Naive thymus-derived CD4-positive, alpha-beta T cell (primary cell): ENCODE results near the gene CYP39A1. TPM values are rescaled to one million over a fixed set of nuclear protein-coding genes. Genes with fewer than 3 reads are reported as not detected.

Source experiments
- ATAC-seq: fragments of 150-1000 bp; cut with Tn5 transposase; 2 replicates; pipeline ENCODE4 v1.10.0; 2021; ENCODE audit warnings: mild to moderate bottlenecking, moderate library complexity
- CTCF ChIA-PET: fragments of 350-600 bp; sonication (Branson Sonifier 250); formaldehyde crosslinking; loops from one replicate; lab custom pipeline; 2021; ENCODE audit warnings: antibody characterized with exemption; lab: Charles Lee
- POLR2A ChIA-PET: fragments of 350-600 bp; sonication (Branson Sonifier 250); formaldehyde crosslinking; loops from one replicate; lab custom pipeline; 2021; ENCODE audit warnings: antibody characterized with exemption, inconsistent platforms; lab: Charles Lee
- DNase-seq, 9 donors: peaks; one replicate each; pipeline versions ENCODE4 v3.0.0 to v3.0.0-alpha.2; 2020 to 2022; ENCODE audit warnings: mixed read lengths in 1 of 9
- H3K27ac ChIP-seq: one replicate; pipeline ENCODE4 v1.7.0; 2013; ENCODE audit warnings: mild to moderate bottlenecking, low read depth, low read length, moderate library complexity
- H3K27me3 ChIP-seq, 2 donors: one replicate each; pipeline ENCODE4 v1.7.0; 2013; ENCODE audit warnings: low read length in 2 of 2, mild to moderate bottlenecking in 2 of 2, moderate library complexity in 2 of 2; ENCODE audit not compliant: control insufficient read depth in 2 of 2, insufficient read depth in 2 of 2
- H3K36me3 ChIP-seq, 3 experiments: 1 replicate in 2 of 3; 2 replicates in 1 of 3; pipeline ENCODE4 v1.7.0; 2013; ENCODE audit warnings: low read length in 3 of 3, mild to moderate bottlenecking in 3 of 3, moderate library complexity in 1 of 3; ENCODE audit not compliant: insufficient read depth in 3 of 3, control insufficient read depth in 2 of 3
- H3K4me1 ChIP-seq, 2 donors: one replicate each; pipeline ENCODE4 v1.7.0; 2013; ENCODE audit warnings: low read length in 2 of 2, mild to moderate bottlenecking in 2 of 2, moderate library complexity in 1 of 2; ENCODE audit not compliant: control insufficient read depth in 2 of 2, insufficient read depth in 2 of 2
- H3K4me3 ChIP-seq: 2 replicates; pipeline ENCODE4 v1.7.0; 2013; ENCODE audit warnings: mild to moderate bottlenecking, low read length
- H3K9me3 ChIP-seq, 3 experiments: 1 replicate in 2 of 3; 2 replicates in 1 of 3; pipeline ENCODE4 v1.7.0; 2013; ENCODE audit warnings: low read length in 3 of 3; ENCODE audit not compliant: control insufficient read depth in 2 of 3
- H3K27ac Mint-ChIP-seq, 9 donors: one replicate each; pipeline ENCODE4 v1.8.0; 2020 to 2022; ENCODE audit warnings: mixed read lengths in 9 of 9, mild to moderate bottlenecking in 8 of 9, moderate library complexity in 5 of 9, inconsistent platforms in 2 of 9
- H3K27me3 Mint-ChIP-seq, 5 donors: one replicate each; pipeline ENCODE4 v1.8.0; 2021 to 2022; ENCODE audit warnings: mixed read lengths in 5 of 5, mild to moderate bottlenecking in 1 of 5
- H3K36me3 Mint-ChIP-seq, 5 donors: one replicate each; pipeline ENCODE4 v1.8.0; 2020 to 2022; ENCODE audit warnings: mixed read lengths in 5 of 5, mild to moderate bottlenecking in 3 of 5, inconsistent platforms in 1 of 5
- H3K4me1 Mint-ChIP-seq, 7 donors: one replicate each; pipeline ENCODE4 v1.8.0; 2020 to 2022; ENCODE audit warnings: mixed read lengths in 7 of 7, mild to moderate bottlenecking in 3 of 7, inconsistent platforms in 1 of 7
- H3K4me3 Mint-ChIP-seq, 10 donors: one replicate each; pipeline ENCODE4 v1.8.0; 2020 to 2022; ENCODE audit warnings: mild to moderate bottlenecking in 10 of 10, mixed read lengths in 10 of 10, moderate library complexity in 6 of 10, inconsistent platforms in 2 of 10
- H3K9me3 Mint-ChIP-seq, 11 donors: one replicate each; pipeline ENCODE4 v1.8.0; 2020 to 2022; ENCODE audit warnings: mixed read lengths in 11 of 11, mild to moderate bottlenecking in 4 of 11, inconsistent platforms in 1 of 11, moderate library complexity in 1 of 11
- intact Hi-C, 2 donors: fragments of 100-400 bp; cut with micrococcal nuclease; formaldehyde crosslinking; loops; one replicate each; pipeline ENCODE4 v1.15.1; 2023
- polyA plus RNA-seq, 2 donors: library from polyadenylated mRNA; unstranded; fragments of 300-500 nt; fragmentation: Illumina TruSeq; gene quantifications; one replicate each; pipeline ENCODE4 v1.2.3, GENCODE V29; 2021
- total RNA-seq, 6 experiments: library from RNA in 5 of 6; stranded (reverse) in 5 of 6; gene quantifications; 1 replicate in 5 of 6; 2 replicates in 1 of 6; pipeline ENCODE4 v1.2.3 and lab custom pipeline; 2021 to 2026

Gene CYP39A1
- total and polyA plus RNA-seq, 7 experiments from 2014 or later: not detected

DNA sequence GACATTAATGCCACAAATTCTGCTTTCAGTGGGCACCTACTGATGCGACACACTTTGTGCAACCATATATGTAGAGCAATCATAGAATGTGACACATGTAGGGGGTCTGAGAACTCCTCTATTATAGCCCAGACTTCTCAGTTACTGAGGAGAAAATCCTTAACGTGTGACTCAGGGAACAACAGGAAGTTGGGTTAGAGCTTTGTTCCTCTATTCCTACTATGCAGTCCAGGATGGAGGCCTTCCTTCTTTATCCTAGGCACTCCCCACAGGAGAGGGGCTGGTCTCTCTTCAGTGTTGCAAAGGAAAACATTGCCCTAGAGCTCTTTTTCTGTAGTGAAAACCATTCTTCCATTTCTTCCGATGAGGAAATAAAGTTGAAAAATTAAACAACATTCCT is 121.7 kb downstream of the CYP39A1 start:
- ChIA-PET POLR2A (no interaction called here), CTCF (no interaction called here)
- ATAC-seq (no peak), DNase-seq (no peak)
- Mint-ChIP-seq H3K9me3 (peaks cover 0 to 13% (median 0%) of the 10 kb centered on the region in 11 donors), H3K27me3 (peaks cover 6 to 31% (median 20%) of the 10 kb centered on the region in 5 donors), H3K4me3 (no peak overlapping the region), H3K4me1 (no peaks in the 10 kb centered on the region), H3K27ac (no peak overlapping the region), H3K36me3 (no peaks in the 10 kb centered on the region)
- no peaks in the 10 kb centered on the region for H3K36me3 ChIP-seq
- intact Hi-C loops: no loop called here
- no peaks in the 10 kb centered on the region for H3K27me3 ChIP-seq
- H3K27ac ChIP-seq: no peak overlapping the region
- no peaks in the 10 kb centered on the region for H3K4me1 ChIP-seq
- no peak overlapping the region for H3K4me3 ChIP-seq
- no peaks in the 10 kb centered on the region for H3K9me3 ChIP-seq

DNA sequence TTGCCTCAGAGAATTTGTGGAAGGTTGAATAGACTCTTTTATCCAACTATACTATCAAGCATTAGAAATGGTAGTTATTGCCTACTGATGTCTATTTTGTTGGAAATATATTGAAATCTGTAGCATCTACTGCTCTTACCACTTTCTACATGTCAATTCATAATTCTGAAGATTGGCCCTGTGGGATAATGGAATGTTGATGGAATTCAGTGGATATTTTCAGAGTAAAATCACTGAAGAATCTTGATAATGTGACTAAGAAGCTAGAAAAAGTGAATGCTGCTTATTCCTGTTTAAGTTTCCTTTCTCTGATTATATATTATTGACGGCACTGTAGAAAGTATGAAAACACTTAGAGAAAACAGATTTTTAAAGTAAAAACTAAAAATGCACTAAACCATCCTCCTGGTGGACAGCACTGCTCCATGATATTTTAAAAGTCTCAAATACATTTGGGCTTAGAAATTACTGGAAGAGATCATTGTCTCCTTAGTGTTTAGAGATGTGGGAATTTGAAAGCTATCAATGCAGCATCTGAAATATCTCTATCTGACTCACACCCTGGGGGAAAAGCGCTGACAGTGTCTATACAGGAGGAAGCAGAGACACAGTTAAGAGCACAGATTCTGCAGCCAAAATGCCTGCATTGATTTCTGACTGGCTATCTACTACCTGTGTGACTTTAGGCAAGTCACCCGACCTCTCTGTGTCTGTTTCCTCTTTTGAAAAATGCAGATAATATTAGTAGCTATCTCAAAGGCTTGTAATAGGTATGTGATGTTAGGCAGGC is 123.5 kb downstream of the CYP39A1 start:
- ATAC-seq: no peak
- intact Hi-C loops: no loop called here

DNA sequence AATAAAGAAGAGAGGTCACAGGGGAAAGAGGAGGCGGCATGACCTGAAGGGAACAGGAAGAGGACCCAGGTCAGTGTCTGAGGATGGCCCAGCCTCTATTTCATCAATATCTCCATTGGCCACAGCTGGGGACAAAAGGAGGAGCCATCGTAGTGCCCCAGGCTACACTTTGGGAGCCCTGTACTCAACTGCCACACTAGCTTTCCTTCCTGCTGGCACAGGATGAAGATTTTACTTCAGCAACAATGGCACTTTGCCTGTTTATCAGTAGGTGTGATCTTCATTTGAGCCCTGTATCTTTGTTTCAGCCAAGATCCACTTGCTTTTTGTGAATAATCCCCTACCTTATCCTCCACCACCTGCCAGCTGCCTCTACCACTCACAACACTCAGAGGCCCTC is 126.0 kb downstream of the CYP39A1 start:
- intact Hi-C loops: no loop called here
- H3K4me3 Mint-ChIP-seq: no peak overlapping the region
- H3K9me3 Mint-ChIP-seq: peaks cover 0 to 1% (median 0%) of the 10 kb centered on the region in 11 donors
- POLR2A ChIA-PET: no interaction called here
- Histone ChIP-seq H3K4me3 (no peak overlapping the region), H3K4me1 (no peaks in the 10 kb centered on the region), H3K36me3 (no peaks in the 10 kb centered on the region), H3K27ac (no peak overlapping the region), H3K9me3 (no peaks in the 10 kb centered on the region), H3K27me3 (peaks cover 0 to 3% of the 10 kb centered on the region in 2 donors)
- CTCF ChIA-PET: no interaction called here
- peaks cover 0 to 1% (median 0%) of the 10 kb centered on the region in 7 donors for H3K4me1 Mint-ChIP-seq
- no peaks in the 10 kb centered on the region for H3K36me3 Mint-ChIP-seq
- H3K27ac Mint-ChIP-seq: no peak overlapping the region
- H3K27me3 Mint-ChIP-seq: peaks cover 12 to 32% (median 26%) of the 10 kb centered on the region in 5 donors
- ATAC-seq (no peak), DNase-seq (no peak)

More for the DNA sequence above, 123.5 kb downstream of the CYP39A1 start:
- peaks cover 0 to 1% (median 0%) of the 10 kb centered on the region in 7 donors for H3K4me1 Mint-ChIP-seq
- Histone ChIP-seq H3K4me3 (no peak overlapping the region), H3K9me3 (no peaks in the 10 kb centered on the region), H3K27me3 (peaks cover 0 to 3% of the 10 kb centered on the region in 2 donors), H3K36me3 (no peaks in the 10 kb centered on the region), H3K27ac (no peak overlapping the region), H3K4me1 (no peaks in the 10 kb centered on the region)
- ChIA-PET CTCF (no interaction called here), POLR2A (no interaction called here)
- DNase-seq: no peak
- H3K4me3 Mint-ChIP-seq: no peak overlapping the region
- H3K36me3 Mint-ChIP-seq: no peaks in the 10 kb centered on the region
- H3K27ac Mint-ChIP-seq: no peak overlapping the region
- peaks cover 0 to 6% (median 0%) of the 10 kb centered on the region in 11 donors for H3K9me3 Mint-ChIP-seq
- peaks cover 9 to 34% (median 31%) of the 10 kb centered on the region in 5 donors for H3K27me3 Mint-ChIP-seq

DNA sequence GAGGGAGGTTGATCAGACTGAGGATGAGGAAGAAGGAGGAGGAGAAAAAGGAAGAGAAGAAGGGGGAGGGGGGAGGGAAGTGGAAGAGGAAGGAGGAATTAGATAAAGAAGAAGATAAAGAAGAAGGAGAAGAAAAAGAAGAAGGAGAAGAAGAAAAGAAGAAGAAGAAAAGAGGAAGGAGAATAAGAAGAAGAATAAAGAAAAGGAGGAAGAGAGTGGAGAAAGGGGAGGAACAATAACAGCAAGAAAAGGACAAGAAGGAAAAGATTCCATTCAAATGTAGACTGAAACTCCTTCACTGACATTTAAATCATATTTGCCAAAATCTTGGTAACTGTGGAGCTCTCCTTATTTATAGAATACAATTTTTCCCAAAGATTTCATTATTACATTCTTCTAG is 127.0 kb downstream of the CYP39A1 start:
- Histone ChIP-seq H3K27ac (no peak overlapping the region), H3K4me3 (no peak overlapping the region), H3K4me1 (no peaks in the 10 kb centered on the region), H3K27me3 (peaks cover 0 to 3% of the 10 kb centered on the region in 2 donors), H3K36me3 (no peaks in the 10 kb centered on the region), H3K9me3 (no peaks in the 10 kb centered on the region)
- CTCF ChIA-PET: no interaction called here
- POLR2A ChIA-PET: no interaction called here
- peaks cover 0 to 1% (median 0%) of the 10 kb centered on the region in 7 donors for H3K4me1 Mint-ChIP-seq
- H3K9me3 Mint-ChIP-seq: peaks cover 0 to 1% (median 0%) of the 10 kb centered on the region in 11 donors
- no peaks in the 10 kb centered on the region for H3K36me3 Mint-ChIP-seq
- intact Hi-C loops: no loop called here
- H3K4me3 Mint-ChIP-seq: no peak overlapping the region
- peaks cover 12 to 32% (median 21%) of the 10 kb centered on the region in 5 donors for H3K27me3 Mint-ChIP-seq
- no peak for DNase-seq
- no peak for ATAC-seq
- no peak overlapping the region for H3K27ac Mint-ChIP-seq

DNA sequence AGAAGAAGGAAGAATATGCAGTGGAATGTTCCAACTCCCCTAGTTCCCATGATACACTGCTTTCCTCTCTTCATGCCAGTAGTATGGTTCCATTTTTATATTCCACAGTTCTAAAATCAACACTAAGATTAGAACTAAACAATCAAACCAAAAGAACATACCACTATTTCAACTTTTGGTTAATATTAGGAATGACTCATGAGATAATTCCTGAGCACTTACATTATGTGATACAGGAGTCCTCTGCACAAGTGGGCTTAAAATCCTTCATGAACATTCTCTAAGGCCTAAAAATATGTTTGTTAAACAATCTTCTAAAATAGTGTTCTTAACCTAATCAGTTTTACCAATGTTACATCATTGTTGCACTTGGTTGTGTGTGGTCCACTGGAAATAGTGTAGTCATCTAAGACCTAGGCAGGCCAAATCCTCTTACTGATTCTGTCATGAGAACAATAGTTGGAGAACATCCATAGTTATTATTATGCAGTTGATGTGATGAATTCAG is 131.1 kb downstream of the CYP39A1 start:
- Mint-ChIP-seq H3K27me3 (peaks cover 6 to 21% (median 12%) of the 10 kb centered on the region in 5 donors), H3K9me3 (no peaks in the 10 kb centered on the region), H3K36me3 (no peaks in the 10 kb centered on the region), H3K4me1 (peaks cover 0 to 1% (median 0%) of the 10 kb centered on the region in 7 donors), H3K27ac (no peak overlapping the region), H3K4me3 (no peak overlapping the region)
- ATAC-seq (no peak), DNase-seq (no peak)
- ChIA-PET CTCF (no interaction called here), POLR2A (no interaction called here)
- Histone ChIP-seq H3K27ac (no peak overlapping the region), H3K9me3 (no peaks in the 10 kb centered on the region), H3K36me3 (no peaks in the 10 kb centered on the region), H3K4me3 (no peak overlapping the region), H3K27me3 (peaks cover 0 to 3% of the 10 kb centered on the region in 2 donors), H3K4me1 (no peaks in the 10 kb centered on the region)
- intact Hi-C loops: no loop called here

- ATAC-seq (no peak), DNase-seq (no peak)
- intact Hi-C loops: no loop called here
- H3K36me3 ChIP-seq: no peaks in the 10 kb centered on the region
- H3K27ac ChIP-seq: no peak overlapping the region
- Mint-ChIP-seq H3K27me3 (peaks cover 2 to 19% (median 5%) of the 10 kb centered on the region in 5 donors), H3K4me1 (peaks cover 0 to 1% (median 0%) of the 10 kb centered on the region in 7 donors), H3K9me3 (no peaks in the 10 kb centered on the region), H3K36me3 (no peaks in the 10 kb centered on the region), H3K4me3 (no peak overlapping the region), H3K27ac (no peak overlapping the region)
- no peak overlapping the region for H3K4me3 ChIP-seq
- ChIA-PET POLR2A (no interaction called here), CTCF (no interaction called here)
- no peaks in the 10 kb centered on the region for H3K9me3 ChIP-seq
- H3K4me1 ChIP-seq: no peaks in the 10 kb centered on the region
- H3K27me3 ChIP-seq: no peaks in the 10 kb centered on the region
Observed at GRCh38 chr6:46517202-46517601, 135.4 kb downstream of the CYP39A1 start.
